ENCODE data around the gene LRRC74B.
"Not testable (repeated sequence)": the region's sequence is repeated elsewhere in the genome, so short reads cannot be mapped to it uniquely, and the experiment has no call there.

The LRRC74B gene

GRCh38 chr22:21054714-21055563 lies 9.2 kb downstream of the LRRC74B start:
- no peak for DNase-seq

DNA sequence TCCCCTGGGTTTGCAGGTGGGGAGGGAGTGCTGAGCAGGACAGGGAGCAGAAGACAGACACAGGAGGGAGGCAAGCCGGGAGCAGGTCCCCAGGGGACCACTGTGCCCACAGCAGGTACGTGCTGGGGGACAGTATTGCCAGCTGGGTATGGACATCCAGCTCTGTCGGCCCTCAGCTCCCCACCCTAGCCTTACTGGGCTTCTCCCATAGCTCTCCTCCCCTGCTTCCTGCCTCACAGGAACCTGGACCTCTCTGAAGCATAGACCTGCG lies 9.8 kb downstream of the LRRC74B start:
- no peak for DNase-seq

DNA sequence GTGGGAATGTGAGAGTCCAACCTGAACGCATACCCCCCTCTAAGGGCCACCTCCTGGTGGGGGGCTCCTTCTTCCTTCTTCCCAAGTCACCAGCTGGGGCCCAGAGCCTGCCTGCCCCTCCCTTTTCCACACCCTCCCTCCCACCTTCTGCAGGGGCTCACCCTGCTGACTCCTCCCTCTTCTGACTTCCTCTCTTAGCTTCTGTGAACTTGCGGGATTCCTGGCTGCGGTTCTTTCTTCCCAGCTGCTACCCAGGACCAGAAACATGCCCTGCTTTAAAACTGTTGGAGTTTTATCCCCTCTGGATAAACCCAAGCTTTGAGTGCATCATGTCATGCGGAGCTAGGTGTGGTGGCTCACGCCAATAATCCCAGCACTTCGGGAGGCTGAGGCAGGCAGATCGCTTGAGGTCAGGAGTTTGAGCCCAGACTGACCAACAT lies 10.2 kb downstream of the LRRC74B start:
- DNase-seq = no peak

DNA sequence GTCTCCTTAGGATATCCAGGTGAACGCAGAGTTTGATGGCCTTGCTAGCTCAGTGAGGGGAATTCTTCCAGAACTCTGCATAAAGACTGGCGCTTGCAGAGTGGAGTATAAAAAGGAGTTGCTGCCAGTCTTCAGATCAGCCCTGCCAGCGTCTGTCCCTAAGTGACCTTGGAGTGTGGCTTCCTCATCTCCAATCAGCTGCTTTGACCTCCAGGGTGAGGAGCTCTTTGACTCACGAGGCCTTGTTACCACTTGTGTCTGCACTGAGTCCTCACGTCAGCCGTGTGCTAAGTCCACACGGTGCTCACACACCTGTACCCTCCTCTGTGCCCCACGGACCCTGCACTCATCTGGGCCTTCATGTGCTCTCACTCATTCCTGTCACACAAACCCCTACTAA lies 14.6 kb downstream of the LRRC74B start:
- not testable (repeated sequence) for DNase-seq

GRCh38 chr22:21061660-21062321 lies 16.0 kb downstream of the LRRC74B start:
- not testable (repeated sequence) for DNase-seq

GRCh38 chr22:21064425-21064824 lies 18.7 kb downstream of the LRRC74B start:
- DNase-seq = not testable (repeated sequence)

DNA sequence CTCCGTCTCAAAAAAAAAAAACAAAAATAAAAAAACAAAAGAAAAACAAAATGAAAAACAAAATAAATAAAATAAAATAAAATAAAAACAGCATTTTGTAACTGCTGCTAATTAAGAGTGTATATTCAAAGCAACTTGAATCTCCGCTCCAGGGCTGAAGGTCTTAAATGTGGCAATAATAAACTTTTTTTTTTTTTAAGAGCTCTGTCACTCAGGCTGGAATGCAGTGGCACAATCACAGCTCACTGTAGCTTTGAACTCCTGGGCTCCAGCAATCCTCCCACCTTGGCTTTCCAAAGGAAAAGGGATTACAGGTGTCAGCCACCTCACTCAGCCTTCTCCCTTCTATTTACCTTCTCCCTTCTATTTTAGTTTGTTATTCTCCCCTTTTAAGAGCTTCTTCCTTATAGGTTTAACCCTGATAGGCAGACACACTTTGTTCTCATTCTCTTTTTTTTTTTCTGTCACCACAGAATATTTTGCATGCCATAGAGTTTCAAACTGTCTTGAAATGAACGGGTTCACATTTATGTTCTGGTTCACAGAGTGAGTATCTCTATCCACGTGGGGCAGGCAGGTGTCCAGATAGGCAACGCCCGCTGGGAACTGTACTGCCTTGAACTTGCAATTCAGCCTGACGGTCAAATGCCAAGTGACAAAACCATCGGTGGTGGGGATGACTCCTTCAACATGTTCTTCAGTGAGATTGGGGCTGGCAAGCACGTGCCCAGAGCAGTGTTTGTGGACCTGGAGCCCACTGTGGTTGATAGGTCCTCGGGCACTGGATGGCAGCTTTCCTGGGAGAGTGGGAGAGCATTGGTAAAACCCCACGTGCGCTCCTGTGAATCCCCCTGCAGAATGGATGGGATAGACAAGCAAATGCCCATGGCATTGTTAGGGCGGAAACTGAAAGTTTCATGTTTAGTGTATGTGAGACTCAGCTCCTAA lies 19.4 kb downstream of the LRRC74B start:
- DNase-seq = no peak

DNA sequence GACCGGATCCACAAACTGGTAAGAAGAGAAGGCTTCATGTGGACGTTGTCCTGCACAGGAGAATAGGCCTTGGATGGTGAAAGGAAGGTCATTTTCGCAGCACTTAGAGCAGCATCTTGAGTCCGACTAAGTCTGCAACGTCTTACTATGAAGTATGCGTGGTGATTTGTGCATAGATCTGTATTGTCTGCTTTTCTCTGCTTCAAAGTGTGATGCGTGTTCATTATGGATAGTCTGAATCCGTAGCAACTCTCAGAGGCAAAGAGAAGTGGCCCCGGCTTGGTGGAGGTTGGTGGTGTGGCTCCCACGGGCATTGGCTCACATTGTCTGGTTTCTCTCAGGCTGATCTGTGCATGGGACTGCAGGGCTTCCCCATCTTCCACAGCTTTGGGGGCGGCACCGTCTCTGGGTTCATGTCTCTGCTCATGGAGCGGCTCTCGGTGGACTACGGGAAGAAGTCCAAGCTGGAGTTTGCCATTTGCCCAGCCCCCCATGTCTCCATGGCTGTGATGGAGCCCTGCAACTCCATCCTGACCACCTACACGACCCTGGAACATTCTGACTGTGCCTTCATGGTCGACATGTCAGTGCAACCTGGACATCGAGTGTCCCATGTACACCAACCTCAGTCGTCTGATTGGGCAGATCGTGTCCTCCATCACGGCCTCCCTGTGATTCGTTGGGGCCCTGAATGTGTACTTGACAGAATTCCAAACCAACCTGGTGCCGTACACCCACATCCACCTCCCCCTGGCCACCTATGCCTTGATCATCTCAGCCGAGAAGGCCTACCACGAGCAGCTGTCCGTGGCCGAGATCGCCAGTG lies 21.5 kb downstream of the LRRC74B start:
- no peak for DNase-seq

GRCh38 chr22:21067901-21068680 lies 22.3 kb downstream of the LRRC74B start:
- no peak for DNase-seq

DNA sequence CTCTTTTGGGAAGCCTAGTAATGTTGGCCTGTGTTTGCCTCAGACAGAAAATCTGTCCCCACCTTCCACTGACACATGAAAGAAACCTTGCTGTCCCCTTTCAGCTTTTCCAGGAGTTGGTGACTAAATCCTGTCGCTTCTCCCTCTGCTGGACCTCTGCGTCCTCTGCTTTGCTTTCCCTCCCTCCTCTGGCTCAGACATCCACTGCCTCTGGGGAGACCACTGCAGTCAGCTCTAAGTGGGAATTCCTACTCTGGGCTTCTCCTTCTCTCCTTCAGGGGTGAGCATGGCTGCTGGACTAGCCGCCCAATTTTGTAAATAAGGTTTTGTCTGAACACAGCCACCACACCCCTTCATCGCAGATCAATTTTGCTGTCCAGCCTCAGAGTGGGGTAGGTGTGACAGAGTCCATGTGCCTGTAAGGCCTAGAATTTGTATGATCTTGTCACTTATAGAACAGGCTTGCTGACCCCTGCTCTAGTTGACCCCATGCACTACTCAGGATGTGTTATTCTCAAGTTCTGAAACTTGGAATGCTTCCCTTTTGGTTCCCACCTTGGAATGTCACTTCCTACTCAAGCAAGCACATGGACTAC lies 23.0 kb downstream of the LRRC74B start:
- DNase-seq = no peak

DNA sequence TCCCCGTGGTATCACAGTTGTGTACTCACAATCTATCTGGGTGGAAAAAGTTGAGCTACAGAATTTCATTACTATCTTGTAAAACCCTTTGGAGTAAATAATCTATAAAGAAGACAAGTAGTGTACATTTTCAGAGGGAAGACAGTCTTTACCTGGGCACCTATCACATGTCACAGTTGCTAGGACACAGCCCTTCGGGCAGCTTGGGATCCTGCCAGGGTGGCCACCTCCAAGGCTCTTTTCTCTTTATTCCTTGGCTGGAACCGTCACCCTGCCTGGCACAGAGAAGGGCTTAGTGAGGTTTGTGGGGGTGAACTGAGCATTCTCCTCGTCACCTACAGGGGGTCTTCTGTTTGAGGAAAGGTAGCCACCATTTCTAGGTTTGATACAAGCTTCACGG lies 23.6 kb downstream of the LRRC74B start:
- DNase-seq = no peak

DNA sequence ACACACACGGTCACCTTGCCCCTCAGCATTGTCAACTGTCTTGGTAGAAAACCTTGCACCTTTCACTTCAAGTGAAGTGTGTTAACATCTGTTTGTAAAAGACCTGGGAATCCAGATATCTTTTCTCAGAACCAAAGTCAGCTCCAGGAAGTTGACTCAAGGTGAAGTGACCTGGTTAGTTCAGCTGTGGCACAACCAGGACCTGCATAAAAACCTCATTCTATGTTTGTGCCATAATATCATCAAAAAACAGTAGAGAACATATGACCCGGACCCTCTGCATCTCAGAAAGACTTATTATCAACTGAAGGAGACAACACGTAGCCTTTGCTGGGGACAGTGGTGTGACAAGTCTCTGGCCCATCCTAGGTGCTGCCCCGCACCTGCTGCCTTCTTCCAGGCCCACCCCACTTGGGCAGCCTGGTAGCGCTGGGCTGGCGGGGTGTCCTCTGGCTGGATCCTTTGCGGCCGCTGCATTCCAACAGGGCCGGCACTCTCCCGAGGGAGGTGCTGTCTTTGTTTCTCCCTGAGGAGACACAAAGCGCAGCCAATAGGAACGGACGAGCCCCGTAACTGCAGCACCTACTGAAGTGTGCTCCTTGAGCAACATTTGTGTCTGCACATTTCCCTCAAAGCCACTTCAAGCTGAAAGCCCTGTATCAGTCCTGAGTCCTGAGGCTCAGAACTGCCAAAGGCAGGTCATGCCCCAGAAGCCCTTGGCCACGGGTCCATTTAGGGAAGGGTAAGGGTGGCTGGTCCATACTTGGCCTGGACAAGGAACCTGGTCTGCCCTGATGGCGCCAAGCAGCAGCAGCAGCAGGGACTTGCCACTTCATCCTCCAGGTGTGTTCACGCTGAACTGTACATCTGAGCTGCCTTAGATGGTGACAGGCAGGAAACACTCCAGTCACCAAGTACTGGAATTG lies 25.2 kb downstream of the LRRC74B start:
- DNase-seq = no peak

- DNase-seq = not testable (repeated sequence)
These were observed 26.1 kb downstream of the LRRC74B start for GRCh38 chr22:21071796-21072195.

DNA sequence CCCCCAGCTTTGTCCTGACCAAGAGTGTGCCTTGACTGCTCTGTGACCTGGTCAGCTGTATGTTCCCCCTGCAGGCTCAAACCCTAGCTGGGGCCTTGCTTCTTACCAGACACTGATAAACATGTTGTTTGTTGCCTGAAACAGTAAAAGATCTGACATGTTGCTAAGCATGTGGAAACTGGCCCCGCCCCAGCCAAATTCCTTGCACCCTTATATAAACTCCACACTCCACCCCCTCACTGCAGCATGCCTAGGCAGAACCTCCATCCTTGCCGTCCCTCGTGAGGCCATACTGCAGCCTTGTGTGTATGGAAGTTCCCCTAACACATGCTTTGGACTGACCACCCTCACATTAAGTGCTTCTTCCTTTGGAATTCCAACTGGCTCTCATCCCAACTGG lies 27.3 kb downstream of the LRRC74B start:
- DNase-seq = no peak

DNA sequence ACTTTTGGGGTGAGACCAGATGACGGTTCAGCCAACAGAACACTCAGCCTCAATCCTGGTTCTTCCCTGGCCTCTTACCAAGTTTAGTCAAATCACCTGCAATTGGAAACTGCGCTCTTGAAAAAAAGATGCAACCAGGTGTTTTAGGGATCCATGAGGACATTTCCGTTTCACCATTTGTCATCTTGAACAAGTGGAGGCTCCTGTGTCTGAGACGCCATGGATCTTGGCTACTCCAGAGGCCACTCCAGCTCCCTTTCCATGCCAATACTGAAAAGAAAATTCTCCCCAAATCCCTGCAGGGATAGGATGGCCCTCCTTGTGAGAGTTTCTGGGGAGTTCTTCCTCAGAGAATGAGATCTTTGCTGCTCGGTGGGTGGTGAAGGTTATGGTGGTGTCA lies 27.7 kb downstream of the LRRC74B start:
- no peak for DNase-seq

GRCh38 chr22:21074102-21074715 lies 28.5 kb downstream of the LRRC74B start:
- no peak for DNase-seq

DNA sequence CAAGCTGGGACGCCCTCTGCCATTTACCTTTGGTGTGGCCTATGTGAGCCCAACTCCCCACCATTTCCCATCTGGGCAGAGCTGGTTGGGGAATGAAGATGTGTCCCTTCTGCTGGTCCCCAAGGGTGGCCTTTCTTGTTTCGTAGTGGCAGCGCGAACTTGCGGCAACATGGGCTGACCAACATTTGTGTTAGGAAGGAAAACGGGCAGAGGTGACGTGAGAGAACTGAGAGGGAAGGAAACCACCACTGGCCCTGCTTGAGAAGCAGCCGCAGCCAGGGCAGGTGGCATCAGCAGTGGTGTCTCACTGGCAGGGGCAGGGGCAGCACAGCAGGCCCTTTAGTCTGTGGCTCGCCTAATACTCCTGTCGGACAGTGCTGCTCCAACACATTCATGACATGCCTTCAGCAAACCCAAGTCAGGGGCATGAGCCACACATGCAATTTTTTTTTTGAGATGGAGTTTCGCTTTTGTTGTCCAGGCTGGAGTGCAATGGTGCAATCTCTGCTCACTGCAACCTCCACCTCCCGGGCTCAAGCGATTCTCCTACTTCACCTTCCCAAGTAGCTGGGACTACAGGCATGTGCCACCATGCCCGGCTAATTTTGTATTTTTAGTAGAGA lies 29.9 kb downstream of the LRRC74B start:
- no peak for DNase-seq

DNA sequence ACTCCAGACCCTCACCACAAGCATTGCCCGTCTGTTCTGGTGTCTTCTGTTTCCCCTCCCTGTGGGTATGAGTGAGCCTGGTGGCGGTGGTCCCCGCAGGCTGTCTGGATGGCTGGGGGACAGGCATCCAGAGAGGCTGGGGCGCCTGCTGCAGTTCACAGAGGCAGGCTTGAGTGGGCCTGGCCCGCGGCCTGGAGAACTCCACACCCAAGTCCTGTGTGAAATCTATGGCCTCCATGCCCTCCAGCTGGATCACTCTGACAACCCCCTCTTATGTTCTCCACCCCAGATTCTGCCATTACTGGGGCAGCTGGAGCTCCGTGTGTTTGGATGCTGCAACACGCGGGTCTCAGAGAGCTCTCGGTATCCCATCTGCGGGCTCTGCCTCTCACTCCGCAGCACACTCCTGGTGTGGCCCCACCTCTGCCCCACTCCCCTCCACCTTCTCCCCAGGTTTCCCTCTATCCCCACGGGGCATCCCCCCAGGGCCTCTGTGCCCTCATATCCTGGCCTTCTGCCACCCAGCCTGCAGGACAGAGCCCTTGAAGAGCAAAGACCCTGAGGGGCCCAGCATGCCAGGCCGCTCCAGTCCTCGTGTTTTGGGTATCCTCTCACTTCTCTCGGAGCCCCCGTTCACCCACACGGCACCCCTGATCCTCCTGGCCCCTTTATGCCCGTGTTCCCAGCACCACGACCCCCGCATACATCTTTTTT lies 31.3 kb downstream of the LRRC74B start:
- DNase-seq = no peak
